Dermis microvascular lymphatic vessel endothelial cell (primary cell): Measurements from ENCODE around the gene ARHGAP15. TPM values are rescaled to one million over a fixed set of nuclear protein-coding genes. Genes with fewer than 3 reads are reported as not detected.

ENCODE experiments used
- DNase-seq, 2 donors: peaks; one replicate each; pipeline versions ENCODE4 v3.0.0 to v3.0.0-alpha.2; 2010; ENCODE audit warnings: low read depth in 2 of 2
- total RNA-seq: library from RNA; depleted of rRNA; stranded (reverse); fragments of >200 nt; gene quantifications from 2 replicates; pipeline ENCODE4 v1.2.1, GENCODE V29; 2014

ARHGAP15 gene
- total RNA-seq, 1 donor from 2014 or later = under 0.01 TPM

DNA sequence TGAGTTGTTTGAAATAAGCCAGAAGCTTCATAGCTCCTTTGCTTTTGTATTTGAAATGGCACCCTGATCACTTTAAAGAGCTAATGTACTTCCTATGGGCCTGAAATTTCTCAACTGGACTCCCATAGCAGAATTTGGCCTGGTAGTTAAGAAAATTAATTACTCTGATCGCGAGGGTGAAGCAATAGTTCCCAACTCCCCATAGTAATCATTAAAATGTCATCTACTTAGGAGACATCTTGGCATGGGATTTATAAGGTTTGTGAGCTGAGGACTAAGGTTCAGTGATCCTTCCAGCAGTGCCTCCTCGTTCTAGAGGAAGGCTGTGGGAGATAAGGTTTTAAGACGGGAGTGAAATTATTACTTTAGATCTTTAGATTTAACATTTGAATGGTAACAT is 581.0 kb downstream of the ARHGAP15 start:
- no peak for DNase-seq

DNA sequence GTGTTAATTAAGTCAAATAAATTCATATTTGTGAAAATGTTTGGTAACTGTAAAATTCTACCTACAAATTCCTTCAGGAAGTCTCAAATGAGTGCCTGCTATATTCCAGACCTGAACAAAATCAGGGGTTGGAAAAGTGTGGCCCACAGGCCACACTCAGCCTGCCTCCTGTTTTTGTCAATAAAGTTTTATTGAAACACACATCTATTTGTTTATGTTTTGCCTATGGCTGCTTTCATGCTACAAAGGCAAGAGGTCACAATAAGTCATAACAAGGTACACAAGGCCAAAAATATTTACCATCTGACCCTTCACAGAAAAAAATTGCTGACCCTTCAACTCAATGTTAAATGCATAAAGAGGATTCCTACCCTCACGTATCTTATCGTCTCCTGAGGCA is 581.7 kb downstream of the ARHGAP15 start:
- no peak for DNase-seq

DNA sequence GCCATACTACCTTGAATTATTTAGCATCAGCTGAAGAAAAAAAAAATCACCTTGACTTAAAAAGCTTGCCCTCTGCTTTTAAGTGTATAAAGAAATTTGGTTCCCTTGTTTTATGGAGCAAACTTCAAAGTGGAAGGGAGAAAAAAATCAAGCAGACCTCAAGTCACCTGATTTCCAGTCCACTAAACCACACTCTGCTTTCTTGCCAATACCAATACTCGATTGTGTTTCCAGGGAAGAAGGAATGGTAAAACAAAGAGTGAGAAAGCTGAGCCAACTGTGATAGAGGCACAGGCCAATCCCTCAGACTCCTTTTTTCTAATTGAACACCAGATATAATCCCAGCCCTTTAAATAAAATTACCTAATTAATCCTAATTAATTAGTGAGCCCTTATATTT is 587.3 kb downstream of the ARHGAP15 start:
- no peak for DNase-seq

DNA sequence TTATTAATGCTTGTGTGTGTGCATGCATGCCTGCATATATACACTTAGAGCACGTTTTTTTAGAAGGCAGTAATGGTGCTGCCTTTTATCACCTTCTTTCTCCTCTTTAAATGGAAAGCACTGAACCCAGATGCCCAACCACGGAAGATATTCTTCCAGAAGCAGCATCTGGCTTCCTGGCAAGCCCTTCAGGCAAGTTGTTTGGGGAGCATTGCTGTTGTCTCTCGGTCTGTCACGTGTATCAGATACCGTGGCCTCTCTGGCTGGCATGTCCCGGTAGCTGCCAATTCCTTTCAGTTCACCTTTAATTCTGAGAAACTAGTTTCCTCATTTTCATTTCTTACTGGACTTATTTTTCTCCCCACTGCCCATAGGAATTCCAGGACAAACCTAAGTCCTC is 587.8 kb downstream of the ARHGAP15 start:
- DNase-seq = no peak

DNA sequence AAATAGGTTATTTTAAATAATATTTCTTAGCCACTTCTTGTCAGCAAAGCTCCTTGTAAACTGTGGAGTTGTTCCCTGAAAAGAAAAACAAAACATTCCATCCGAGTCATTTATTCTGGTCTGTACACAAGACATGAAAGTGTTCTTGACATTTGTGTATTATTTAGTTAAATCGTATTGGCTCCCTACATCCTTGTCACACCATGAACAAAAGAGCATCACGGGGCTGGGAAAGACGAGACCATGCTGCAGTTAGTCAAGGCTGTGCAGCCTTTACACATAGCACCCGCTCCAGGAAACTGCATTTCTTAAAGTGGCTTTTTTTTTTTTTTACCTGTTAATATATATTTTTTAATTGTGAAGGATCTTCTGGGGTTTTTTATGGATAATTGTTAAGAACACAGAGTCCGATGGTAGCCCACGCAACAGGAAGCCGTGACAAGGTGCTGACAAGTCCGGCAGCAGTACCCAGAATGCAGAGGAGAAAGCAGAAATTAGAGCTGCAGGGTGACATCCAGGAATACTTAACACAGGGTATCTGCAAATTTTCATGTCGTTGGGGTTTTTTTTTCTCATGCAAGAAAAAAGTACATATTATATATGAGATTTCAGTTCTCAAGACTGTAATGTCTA is 588.4 kb downstream of the ARHGAP15 start:
- DNase-seq = no peak

DNA sequence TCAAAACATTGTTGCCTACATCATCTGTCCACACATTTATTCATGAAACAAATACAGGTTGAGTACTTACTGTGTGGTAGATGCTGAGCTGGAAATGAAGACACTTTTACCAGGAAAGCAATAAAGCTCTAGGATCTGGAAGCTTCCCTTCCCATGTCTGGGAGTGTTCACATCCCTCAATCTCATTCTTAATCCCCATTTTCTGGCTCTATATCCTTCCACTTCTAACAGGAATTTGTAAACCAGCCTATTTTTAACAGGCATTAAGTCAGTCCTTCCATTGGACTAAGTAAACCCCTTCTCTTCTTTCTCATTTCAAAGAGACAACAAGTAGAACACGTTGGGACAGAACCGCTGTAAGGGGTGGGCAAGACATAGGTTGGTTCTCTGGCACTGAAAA is 589.5 kb downstream of the ARHGAP15 start:
- no peak for DNase-seq

DNA sequence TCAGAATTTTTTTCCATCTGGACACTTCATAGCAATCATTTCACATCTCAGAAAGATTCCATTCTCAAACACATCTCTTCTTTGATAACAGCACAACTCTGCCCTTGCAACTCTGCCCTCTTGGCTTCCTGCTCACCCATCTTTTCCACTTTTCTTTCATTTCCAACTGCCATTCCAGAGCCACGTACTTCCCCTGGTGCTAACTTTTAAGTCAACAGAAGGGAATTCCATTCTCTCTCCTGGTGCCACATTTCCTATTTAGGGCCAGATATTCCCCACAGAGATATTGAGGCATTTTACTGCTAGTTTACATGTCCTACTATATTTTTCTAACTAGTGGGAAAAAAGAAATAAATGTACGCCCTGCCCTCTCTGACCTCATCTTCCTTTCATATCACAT is 590.2 kb downstream of the ARHGAP15 start:
- no peak for DNase-seq

DNA sequence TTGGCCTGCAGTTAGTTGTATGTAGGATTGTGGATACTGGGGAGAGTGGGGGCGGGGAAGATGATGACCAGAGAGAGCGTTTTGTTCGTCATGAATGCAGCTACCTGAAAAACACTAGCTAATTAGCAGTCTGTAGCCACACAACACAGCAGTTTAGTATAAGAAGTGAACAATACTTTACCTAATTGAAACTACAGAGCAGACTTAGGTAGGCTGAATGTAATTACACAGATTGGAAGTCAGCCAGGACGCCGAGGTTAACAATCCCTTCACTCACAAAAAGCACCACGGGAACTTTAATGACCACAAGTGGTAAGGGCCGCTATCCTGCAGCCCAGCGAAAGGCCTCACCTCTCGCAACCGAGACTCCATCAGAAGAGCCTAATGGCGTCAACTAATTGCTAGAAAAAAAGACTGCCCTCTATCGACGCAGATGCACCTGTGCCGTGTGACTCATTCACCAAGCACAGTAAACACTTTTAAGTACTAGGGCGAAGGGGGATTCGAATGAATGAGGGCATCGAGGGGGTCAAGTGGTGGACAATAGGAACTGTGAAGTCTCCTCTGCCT is 591.0 kb downstream of the ARHGAP15 start:
- DNase-seq = no peak

DNA sequence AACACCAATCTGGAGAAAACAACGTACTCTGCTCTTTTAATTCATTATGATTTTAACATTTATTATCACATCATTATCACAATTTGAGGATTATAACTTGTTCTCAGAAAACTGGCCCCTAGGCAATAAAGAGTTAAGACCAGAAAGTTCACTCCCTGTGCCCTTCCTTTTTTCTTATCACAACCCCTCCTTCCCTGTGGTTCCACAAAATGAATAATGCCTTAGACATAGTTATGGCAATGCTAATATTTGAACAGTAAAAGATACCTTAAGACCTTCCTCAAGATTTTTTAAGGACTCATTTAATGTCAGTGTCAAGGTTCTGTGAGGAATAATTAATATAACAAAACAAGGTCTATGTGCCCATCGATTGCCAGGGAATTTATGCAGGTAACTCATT is 596.2 kb downstream of the ARHGAP15 start:
- DNase-seq = no peak

DNA sequence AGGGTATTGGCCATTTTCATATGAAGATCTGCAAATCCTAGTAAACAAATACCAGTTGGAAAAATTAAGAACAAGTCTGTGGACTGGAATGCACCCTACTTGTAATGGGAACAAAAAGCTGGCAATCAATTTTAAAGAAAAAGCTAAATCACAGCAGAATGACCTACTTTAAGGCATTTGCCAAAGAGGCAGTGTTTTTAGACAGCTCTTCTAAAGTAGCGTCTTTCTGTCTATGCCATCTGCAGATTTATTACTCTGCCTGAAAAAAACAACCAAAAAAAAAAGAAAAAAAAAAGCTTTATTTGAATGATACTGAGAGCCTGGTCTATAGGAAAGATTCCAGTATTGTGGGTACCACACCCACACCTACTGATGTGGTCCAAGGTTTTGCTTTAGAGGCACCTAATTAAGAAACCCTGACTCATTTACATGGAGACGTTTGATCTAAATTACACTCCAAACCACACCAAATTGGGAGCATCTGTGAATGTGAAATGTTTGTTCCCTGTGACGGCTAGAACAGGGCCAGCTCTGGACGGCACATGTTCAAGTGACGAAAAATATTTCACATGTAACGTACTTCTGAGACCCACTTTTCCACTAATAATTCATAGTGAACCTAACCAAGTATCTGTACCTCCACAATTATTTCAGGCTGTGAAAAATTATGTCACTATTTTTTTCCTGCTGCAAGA is 597.1 kb downstream of the ARHGAP15 start:
- no peak for DNase-seq

DNA sequence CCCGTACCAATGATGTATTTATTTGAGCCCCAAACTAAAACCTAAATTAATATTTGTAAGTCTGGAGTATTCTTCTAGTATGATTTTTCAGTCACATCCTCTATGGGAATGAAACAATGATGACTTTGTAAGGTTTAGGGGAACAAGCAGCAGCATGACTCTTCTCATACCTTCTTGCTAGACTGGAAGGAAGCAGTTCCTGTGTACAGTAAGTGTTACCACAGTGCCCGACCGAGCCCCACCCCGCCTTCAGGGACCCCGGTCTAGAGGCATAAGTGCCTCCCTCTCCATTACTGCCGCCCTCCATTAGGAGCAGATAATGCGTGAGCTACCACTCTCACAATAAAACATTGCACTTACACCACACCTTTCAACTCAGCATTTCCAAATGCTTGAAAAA is 599.3 kb downstream of the ARHGAP15 start:
- DNase-seq = no peak

DNA sequence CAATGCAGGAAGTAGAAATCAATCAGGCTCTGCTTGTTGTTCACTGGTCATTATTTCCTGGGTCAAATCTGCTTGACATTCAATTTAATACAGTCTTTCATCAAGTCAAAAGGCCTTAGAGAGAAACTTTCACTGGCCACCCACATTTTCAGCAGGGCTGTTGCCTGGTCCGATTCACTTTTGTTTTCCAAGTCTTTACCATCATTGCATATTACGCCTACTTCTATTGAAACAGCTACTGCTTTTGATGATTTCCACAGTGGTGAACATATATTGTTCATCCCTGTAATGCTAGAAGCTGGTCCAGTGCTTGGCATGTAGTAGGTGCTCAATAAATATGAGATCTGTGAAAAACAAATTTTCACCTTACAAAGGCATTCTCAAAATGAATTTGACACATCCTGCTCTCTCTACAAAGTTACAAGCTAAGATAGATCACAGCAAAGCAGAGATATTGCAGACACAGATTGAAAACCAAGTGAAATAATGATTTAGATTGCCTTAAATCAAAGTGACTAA is 600.1 kb downstream of the ARHGAP15 start:
- no peak for DNase-seq

DNA sequence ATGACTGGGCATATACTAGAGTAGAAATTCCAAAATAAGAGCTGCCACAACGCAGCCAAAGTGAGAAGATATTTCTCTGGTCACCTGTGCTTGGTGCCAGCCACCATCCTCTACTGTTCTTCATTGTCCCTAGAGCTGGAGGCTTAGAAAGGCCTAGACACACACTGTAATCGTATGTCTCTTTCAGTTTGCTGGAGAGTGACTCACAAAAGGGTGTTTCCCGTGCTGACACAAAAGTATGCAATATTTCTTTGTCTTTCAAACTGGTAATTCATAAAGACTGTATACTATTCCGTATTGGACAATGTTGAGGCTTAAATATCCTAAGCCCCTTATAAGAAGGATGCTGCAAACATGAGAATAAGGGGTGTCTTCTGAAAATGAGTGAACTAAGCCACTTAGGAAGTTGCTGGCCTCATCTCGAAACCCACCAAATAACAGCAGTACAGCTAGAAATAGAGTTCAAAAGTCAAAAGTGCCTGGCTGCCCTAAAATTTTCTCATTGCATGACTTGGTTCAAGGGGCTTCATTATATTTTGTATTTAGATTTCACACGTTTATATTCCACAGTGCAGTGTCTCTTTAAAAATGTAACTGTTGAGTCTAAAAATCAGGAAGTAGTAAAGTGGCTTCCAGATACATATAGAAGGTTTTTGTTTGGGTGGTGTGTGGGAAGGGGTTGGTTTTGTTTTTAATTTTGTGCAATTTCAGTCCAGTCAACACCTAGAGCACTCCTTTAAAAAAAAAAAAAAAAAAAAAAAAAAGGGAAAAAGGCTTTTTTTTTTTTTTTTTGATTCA is 601.1 kb downstream of the ARHGAP15 start:
- DNase-seq = no peak

DNA sequence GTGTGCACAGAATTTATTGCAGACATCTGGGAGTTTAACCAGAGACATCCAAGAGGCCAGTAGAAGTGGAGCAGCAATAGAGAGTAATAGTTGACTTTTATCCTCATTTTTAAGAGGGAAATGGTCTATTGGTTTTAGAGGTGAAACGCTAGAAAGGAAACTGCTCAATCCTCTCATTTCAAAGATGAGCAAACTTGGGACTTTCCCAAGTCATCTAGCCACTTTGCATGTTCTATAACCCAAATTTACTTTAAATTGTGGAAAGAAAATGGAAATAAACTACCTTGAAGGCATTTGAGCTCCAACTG is 601.7 kb downstream of the ARHGAP15 start:
- no peak for DNase-seq

DNA sequence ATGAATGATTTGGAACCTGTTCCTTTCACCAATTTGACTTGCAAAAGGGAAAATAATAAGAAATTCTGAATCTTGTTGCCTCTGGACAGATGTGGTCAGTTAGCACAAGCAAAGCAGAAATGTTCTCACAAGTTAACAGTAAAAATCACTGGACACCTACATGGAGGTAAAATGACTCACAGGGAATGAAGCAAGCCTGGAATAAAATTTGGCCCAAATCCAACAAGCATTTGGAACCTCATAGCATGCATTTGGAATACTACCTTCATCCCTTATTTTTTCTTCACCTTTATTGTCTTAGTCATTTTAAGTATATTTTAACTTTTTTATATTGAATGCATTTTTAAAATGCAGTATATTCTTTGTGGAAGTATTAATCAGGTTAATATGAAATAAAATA is 602.9 kb downstream of the ARHGAP15 start:
- DNase-seq = no peak

DNA sequence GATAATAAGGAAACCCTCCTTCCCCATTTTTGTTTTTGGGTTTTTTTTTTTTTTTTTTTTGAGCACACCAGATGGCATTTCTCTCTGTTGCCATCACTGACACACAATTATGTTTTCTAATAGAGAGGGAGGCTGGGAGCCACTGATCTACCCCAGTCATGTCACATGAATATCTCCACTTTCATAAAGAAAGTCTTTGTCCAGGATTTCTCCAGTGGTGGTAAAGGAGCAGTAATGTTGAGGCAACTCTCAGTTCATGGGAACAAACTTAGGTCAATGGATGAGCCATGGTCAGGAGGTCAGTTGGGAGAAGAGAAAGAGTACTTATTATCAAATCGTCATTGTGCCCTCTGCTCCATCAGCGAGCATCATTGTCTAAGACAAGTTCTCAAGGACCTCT is 603.7 kb downstream of the ARHGAP15 start:
- no peak for DNase-seq

DNA sequence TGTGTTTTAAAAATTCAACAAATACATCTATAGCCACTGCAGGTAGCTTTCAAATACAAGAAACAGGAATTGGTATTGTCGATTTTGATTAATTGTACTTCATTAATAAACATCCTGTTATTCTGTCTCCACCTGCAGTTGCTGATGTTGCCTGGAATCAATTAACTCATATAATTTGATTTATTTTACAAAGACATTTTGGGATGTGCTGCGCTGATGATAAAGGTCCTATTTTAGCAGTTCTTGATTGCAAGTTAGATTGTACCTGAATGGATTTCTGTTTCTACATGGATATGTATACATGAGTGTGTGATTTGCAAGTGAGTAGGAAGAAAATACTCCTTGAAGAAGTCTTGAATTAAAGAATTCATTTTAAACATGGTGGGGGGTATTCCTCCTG is 605.3 kb downstream of the ARHGAP15 start:
- no peak for DNase-seq

DNA sequence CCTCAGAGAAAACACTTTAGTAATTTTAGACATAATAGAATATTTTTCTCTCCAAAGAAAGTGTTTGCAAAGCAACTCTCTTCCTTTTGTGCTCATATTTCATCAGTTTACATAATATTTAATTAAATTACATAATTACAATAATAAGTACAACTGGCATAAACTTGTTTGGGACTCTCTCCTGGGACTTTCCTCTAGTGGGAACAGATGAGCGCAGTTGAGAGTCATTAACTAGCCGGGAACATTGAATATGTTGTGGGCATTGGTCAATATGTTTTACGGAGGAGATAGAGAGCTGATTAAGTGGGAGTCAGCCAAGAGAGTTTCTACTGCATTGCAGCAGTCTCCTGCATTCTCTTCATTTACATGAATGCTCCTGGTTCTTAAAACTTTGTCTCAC is 607.7 kb downstream of the ARHGAP15 start:
- DNase-seq = no peak

DNA sequence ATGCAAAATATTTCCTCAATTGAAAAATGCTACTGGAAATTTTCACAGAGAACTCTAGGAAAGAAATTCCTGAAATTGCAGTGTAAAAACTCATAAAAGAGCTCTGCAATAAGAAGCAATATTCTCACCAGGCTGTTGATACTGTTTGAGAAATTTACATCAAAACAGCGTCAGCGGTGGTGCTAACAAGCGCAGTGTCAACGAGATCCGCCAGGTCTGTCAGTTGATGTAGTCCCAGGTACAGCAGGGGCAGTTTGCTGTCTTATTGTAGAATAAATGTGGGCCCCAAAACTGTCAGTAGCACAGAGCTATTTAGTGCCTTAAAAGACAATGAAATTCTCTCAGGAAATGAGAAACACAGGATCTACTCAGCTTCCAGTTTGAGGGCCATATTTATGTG is 611.2 kb downstream of the ARHGAP15 start:
- DNase-seq = no peak

DNA sequence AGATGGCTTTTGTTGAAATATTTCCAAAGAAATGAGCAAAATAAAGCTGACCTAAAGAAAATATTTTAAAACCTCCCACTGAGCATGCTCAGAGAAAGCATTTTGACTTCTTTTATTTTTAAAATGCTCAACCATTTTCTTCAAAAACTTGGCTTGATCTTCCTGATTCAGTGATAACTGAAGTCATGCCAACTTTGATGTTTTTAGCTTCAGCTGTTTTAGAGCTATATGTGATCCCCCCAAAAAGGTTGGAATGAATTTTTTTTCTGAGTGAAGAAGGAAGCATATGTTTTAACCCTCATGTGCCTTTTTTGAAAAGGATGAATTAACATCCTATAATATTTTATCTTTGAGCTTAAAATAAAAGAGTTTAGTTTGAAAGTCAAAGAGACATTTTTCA is 612.0 kb downstream of the ARHGAP15 start:
- no peak for DNase-seq

DNA sequence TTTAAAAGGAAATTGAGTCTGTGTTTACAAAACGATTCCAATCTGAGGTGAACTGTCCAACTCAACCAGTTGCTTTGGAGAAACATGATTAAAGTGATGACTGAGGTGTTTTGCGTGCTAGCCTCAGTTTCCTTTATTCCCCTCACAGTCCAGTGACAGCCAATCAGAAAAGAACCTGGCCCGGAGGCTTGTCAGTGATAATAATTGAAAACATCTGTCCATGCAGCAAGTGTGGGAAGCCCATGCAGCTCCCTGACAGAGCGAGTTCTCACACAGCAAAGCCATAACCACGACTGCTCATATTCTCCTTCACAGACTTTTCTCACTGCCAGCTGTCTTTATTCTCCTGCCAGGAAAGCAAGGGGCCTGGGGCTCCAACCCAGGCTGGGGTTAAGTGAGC is 613.4 kb downstream of the ARHGAP15 start:
- no peak for DNase-seq

DNA sequence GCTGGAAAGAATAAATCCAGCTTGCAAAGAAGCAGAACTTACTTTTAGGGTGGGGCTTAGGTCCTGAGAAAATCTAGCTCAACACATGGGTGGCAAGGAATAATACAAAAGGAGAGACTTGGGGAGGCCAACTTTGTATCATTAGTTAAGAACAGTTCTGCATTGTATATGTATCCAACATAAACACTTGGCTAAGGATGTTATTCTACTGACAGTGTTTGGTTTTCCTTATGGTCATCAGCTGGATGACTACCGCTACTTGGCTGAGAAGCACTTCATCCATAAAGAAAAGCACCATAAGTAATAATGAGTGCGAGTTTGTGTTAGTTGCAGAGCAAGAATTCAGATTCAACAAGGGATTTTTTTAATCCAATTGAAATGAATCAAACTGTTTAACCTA is 614.9 kb downstream of the ARHGAP15 start:
- no peak for DNase-seq
